NCI-H1417 treated with DMSO at 0.1 percent for 48 hours (cell line): ENCODE measurements around the gene RAB29.
A peak's percentile ranks its signal among the peaks of the same experiment; 100 is the strongest.

Experiments
- DNase-seq: peaks from one replicate; lab custom pipeline; 2025; lab: John Stamatoyannopoulos, UW

Gene RAB29

DNA sequence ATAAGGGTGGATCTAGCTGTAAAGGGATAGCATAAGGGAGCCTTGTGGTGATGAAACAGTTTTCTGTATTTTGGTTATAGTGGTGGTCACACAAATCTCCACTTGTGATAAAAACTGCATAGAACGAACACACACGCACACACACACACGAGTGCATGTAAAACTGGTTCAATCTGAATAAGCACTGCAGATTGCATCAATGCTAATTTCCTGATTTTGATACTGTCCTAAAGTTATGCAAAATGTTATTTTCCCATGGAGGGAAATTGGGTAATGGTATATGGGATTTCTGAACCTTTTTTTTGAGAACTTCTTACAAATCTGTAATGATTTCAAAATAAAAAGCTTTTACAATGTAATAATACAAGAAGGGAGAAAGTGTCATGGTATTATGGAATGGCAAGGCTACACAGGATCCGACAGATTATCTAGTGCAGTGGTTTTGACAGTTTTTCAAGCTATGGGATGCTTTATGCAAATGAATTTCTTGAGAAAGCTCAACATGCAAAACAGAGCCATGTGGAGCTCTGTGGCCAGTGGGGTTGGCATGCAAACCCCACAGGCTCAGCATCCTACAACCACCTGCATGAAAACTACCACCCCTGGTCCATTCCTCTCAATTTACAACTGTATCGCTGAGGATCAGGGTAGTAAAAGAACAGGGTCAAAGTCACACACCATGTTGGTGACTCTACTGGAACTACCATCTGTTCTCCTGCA is 18.9 kb upstream of the RAB29 start:
- no peak for DNase-seq

- DNase-seq, result no peak
These were observed 17.8 kb upstream of the RAB29 start for GRCh38 chr1:205792961-205793673.

GRCh38 chr1:205792481-205792881 is 17.2 kb upstream of the RAB29 start:
- DNase-seq, result no peak

GRCh38 chr1:205791568-205792180 is 16.4 kb upstream of the RAB29 start:
- peak; percentile 8 for DNase-seq

DNA sequence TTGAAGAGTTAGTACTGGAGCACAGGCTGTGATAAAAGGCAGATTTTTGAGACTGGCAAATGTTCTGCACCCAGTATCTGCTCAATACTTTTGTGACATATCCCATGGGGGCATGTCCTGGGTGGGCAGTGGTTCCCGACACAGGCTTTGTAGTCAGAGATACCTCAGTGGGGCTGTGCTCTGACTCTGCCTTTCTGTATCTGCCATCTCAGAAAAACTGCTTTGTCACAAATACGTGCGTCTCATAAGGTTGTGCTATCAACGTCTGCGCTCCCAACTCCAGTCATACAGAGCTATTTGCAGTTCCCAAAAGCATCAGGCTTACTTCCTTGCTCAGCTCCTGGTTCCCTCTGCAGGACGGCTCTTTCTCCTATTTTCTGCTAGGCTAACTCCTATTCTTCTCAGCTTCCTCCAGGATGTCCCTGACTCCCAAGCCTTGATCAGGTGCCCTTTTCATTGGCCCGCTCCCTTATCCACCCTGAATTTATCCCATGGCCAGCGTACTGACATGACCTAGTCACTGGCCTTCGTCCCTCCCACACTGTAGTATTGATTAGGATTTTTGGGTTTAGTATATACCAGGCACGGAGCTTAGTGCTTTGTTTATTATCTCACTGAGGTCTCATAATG is 12.1 kb upstream of the RAB29 start:
- no peak for DNase-seq

DNA sequence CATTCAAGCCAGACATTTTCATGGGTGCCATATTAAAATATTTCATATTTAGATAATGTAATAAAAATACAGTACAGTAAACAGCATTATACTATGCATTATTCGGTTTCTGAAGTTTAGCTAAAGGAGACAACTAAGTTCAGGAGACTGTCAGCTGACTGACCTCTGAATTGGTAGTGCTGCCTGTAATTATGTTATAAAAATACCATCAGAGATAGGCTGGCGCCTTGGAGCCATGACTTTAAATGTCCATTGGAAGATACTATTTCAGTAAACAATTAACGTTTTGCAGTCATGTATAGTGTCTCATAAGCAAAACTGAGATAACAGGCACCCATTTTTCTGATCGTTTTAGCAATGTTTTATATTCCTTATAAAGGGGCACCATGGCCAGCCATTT is 11.3 kb upstream of the RAB29 start:
- DNase-seq, result no peak

DNA sequence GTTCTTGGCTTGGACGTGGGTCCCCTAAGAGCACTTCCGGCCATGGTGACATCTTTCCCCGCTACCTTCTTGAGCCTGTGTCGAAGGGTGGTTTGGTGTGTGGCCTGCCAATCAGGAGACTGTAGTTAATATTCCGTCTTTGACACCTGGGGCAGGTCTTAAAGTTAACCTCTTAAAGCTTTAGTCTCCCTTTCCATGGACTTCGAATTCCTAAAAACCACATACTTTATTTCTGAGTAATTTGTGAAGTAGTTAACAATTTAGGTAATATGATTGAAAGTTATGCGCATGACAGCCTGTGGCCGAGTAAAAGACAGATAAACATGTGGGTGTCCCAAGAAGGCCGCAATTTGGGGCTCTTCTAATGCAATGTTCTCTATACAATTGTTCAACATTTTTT is 10.2 kb upstream of the RAB29 start:
- no peak for DNase-seq

- no peak for DNase-seq
These were observed 8.6 kb upstream of the RAB29 start for GRCh38 chr1:205783904-205784303.

GRCh38 chr1:205783433-205783795 is 8.1 kb upstream of the RAB29 start:
- DNase-seq, result no peak

GRCh38 chr1:205782627-205783432 is 7.5 kb upstream of the RAB29 start:
- no peak for DNase-seq

DNA sequence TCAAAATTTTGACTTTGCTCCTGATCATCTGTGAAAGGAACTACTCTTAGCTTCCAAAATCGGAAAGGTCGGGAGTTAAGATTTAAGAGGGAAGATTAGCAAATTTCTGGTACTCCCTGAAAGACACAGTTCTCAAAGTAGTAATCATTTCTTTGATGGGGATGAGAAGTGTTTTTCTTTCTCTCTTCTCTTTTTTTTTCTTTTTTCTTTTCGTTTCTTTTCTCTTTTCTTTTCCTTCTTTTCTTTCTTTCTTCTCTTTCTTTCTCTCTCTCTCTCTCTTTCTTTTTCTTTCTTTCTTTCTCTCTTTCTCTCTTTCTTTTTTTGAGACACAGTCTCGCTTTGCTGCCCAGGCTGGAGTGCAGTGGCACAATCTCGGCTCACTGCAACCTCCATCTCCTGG is 5.1 kb upstream of the RAB29 start:
- no peak for DNase-seq

DNA sequence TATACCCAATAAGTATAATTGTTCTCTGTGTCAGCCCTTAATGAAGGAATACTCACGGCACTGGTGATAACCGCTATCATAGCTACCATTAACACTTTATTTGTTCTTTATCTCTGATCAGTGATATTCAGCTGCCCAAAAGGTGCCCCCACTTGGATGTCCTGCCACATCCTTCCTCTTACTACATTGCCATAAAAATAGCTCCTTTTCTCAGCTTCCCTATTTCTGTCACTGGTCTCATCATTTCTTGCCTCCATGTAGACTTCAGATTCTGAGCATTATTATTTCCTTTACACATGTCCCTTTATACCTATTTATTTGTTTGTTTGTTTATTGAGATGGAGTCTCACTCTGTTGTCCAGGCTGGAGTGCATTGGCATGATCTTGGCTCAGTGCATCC is 2.7 kb upstream of the RAB29 start:
- no peak for DNase-seq

GRCh38 chr1:205775717-205776056 is 405 bp upstream of the RAB29 start:
- no peak for DNase-seq

GRCh38 chr1:205774198-205775014 is 876 bp downstream of the RAB29 start:
- no peak for DNase-seq

GRCh38 chr1:205772607-205773032 is 2.7 kb downstream of the RAB29 start:
- no peak for DNase-seq

GRCh38 chr1:205770618-205771017 is 4.7 kb downstream of the RAB29 start:
- DNase-seq, result no peak

DNA sequence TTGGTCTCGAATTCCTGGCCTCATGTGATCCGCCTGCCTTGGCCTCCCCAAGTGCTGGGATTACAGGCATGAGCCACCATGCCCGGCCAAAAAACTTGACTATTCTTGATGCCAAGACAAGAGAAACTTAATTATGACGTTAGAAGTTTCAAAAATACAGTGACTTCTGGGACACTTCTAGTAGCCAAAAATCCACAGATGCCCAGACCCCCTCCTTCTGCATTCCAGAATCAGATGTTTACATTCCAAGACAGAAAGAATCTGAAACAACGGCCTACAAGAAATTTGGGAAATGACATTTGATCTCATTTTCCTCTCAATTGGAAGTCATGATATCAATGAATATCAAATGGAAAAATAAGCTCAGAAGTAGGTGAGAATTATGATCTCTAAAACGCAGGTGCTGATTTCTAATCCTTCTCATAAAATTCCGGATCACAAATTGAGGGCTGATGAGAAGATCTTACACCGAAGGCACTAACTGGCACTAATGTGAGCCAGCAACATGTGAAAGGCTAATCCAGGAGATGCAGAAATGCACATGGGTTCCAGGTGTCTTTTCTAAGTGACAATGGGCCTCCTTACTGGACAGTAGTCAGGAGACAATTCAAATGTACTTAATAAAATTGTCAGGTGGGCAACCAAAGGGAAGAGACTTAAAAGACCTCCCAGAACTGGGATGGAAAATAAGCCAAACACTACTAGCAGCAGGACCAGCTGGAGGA is 5.5 kb downstream of the RAB29 start:
- DNase-seq, result no peak

DNA sequence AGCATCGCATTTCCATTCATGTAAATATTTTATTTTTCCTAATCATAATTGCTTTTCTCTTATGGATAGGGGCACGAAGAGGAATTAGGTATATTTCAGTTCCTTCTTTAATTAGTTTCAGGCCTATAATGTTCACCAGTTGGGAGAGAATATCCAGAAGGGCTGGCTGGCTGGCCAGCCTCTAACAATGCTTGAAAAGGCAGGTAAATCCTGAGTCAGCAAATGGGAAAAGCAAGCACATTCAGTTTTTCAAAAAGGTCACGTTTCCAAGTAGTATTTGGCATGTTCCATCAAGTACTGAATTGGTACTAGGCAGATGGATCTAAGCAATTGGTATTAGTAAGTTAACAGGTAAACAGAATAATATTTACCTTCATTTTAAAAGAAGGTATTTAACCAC is 8.0 kb downstream of the RAB29 start:
- no peak for DNase-seq

GRCh38 chr1:205766570-205766969 is 8.7 kb downstream of the RAB29 start:
- no peak for DNase-seq

DNA sequence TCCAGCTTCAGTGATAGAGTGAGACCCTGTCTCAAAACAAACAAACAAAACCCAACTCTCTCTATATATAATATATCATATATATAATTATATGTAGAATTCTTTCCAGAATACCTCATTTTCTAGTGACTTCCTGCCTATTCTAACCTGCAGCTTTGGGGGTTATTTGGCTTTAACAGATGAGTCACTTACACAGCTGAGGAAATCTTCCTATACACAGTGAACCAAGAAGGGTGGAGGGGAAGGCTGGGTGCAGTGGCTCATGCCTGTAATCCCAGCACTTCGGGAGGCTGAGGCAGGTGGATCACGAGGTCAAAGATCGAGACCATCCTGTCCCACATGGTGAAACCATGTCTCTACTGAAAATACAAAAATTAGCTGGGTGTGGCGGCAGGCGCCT is 9.2 kb downstream of the RAB29 start:
- DNase-seq, result no peak

DNA sequence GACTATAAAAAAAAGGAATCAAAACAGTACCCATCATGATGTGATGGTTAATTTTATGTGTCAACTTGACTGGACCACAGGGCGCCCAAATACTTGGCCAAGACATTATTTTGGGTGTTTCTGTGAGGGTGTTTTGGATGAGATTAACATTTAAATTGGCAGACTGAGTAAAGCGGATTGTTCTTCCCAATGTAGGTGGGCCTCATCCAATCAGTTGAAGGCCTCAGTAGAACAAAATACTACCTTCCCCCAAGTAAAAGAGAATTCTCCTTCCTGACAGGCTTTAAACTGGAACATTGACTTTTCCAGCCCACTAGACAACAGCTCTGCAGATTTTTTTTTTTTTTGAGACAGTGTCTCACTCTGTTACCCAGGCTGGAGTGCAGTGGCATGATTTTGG is 10.7 kb downstream of the RAB29 start:
- DNase-seq, result no peak
